Spleen (tissue), 11 donors: Measurements from ENCODE around the gene PANK4. TPM values are rescaled to one million over a fixed set of nuclear protein-coding genes. Genes with fewer than 3 reads are reported as not detected.
"Not testable (repeated sequence)": the region's sequence is repeated elsewhere in the genome, so short reads cannot be mapped to it uniquely, and the experiment has no call there.

Experiments used
- DNase-seq: peaks from one replicate; pipeline ENCODE4 v3.0.0-alpha.2; 2020
- H3K27ac ChIP-seq, 8 donors: fragments of 200-600 bp; sonication (generic) in 7 of 8; 1 replicate in 4 of 8; 2 replicates in 4 of 8; pipeline versions ENCODE4 v1.5.0 to v1.8.0; 2016 to 2021; ENCODE audit warnings: inconsistent platforms in 4 of 8, mild to moderate bottlenecking in 4 of 8, moderate library complexity in 1 of 8
- H3K27me3 ChIP-seq, 7 donors: fragments of 200-600 bp; sonication (generic) in 6 of 7; replicated peaks in 1 of 7; 1 replicate in 4 of 7; 2 replicates in 3 of 7; pipeline versions ENCODE4 v1.5.0 to v1.8.0; 2016 to 2021; ENCODE audit warnings: inconsistent platforms in 3 of 7, mild to moderate bottlenecking in 1 of 7
- H3K36me3 ChIP-seq, 6 donors: fragments of 200-600 bp; sonication (generic) in 5 of 6; 1 replicate in 4 of 6; 2 replicates in 2 of 6; pipeline versions ENCODE4 v1.5.0 to v1.8.0; 2016 to 2021; ENCODE audit warnings: inconsistent platforms in 2 of 6
- H3K4me1 ChIP-seq, 6 donors: fragments of 200-600 bp; sonication (generic) in 5 of 6; 1 replicate in 3 of 6; 2 replicates in 3 of 6; pipeline versions ENCODE4 v1.5.0 to v1.8.0; 2016 to 2021; ENCODE audit warnings: inconsistent platforms in 3 of 6
- H3K4me3 ChIP-seq, 8 donors: fragments of 200-600 bp; sonication (generic) in 7 of 8; 1 replicate in 4 of 8; 2 replicates in 4 of 8; pipeline versions ENCODE4 v1.5.0 to v1.8.0; 2016 to 2021; ENCODE audit warnings: inconsistent platforms in 4 of 8, mild to moderate bottlenecking in 4 of 8, moderate library complexity in 2 of 8
- H3K9me3 ChIP-seq, 8 donors: fragments of 200-600 bp; sonication (generic) in 7 of 8; 1 replicate in 4 of 8; 2 replicates in 4 of 8; pipeline versions ENCODE4 v1.5.0 to v1.8.0; 2016 to 2021; ENCODE audit warnings: inconsistent platforms in 4 of 8
- POLR2A ChIP-seq, 3 donors: fragments of 450-650 bp; IDR thresholded peaks; one replicate each; pipeline ENCODE4 v1.5.1; 2017; ENCODE audit warnings: antibody characterized with exemption in 3 of 3, mild to moderate bottlenecking in 1 of 3
- POLR2AphosphoS5 ChIP-seq, 3 donors: sonication (generic); formaldehyde crosslinking; IDR thresholded peaks; one replicate each; pipeline ENCODE4 v1.5.1; 2017; ENCODE audit warnings: antibody characterized with exemption in 3 of 3
- WGBS, 5 donors: extraction: QIAGEN DNeasy Blood & Tissue Kit in 3 of 5; methylation state at CpG; one replicate each; pipeline versions ENCODE4 v1.1.5 to v1.1.7; 2013 to 2018; 5-methylcytosine and 5-hydroxymethylcytosine counted together
- intact Hi-C: fragments of 100-400 bp; cut with DNase I; formaldehyde crosslinking; loops from one replicate; pipeline ENCODE4 v1.15.0; 2023; ENCODE audit warnings: low total_unique reads
- polyA plus RNA-seq, 3 donors: library from polyadenylated mRNA; stranded (reverse); fragments of 200-250 nt; gene quantifications; one replicate each; pipeline ENCODE4 v1.2.1, GENCODE V29; 2013
- total RNA-seq, 7 donors: library from RNA; depleted of rRNA in 3 of 7; stranded (reverse); fragments of >200 nt in 3 of 7; fragmentation: NEBNext Ultra II Directional in 4 of 7; extraction: Animal tissue kit (Norgen Biotek cat#: 25700) in 4 of 7; gene quantifications; one replicate each; pipeline versions ENCODE4 v1.1.0 to v1.2.1, GENCODE V29; 2016 to 2021
- donor health status: healthy with polysubstance abuse.
- donor health status: DM: no; HTN: no; CAD: no; lungs with moderate emphysema.
- donor health status: DM: no; HTN: no; CAD: no.
- donor health status: Bipolar disorder and iron deficiency.
- donor health status: healthy.
- donor health status: DM: no; HTN: no; CAD: no.
- donor health status: DM: yes; HTN: yes; CAD: no.

PANK4 gene
- total and polyA plus RNA-seq, 10 donors: 13.8 to 49.5 (median 42.9) TPM

DNA sequence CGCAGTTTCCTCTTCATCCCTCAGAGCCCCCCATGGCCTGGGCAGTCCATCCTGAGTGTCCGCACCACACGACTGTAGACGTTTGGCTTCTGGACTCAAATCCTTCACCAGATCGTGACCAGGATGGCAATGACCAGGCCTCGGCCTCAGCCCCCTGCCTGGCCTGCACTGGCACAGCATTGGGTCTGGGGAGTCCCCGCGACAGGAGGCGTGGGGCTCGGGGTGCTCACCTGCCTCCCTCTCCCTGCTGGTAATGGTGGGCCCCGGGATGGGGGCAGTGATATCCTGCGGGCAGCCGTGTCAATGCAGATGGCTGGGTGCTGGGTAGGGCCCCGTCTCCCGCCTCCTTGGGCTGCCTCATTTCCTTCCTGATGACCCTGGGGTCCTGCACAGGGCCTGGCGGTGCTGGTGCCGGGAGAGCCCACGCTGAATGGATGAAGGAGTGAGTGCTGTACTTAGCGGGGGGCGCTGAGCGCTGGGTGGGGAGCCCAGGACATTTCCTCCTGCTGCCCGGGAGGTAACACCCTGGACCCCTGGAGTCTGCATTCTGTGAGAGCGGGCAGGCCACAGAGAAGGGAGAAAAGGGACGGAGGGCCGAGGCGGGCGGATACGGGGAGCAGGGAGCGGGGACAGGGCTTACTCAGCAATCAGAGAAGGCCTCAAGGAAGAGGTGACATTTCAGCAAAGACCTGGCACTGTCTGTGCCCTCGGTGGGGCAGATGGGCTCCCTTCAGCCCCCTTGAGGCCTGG is 27.6 kb upstream of the PANK4 start:
- Histone ChIP-seq H3K4me3 (peak overlapping the region in 2 of 8 donors; percentile 71 to 95), H3K4me1 (peaks cover 45 to 81% (median 65%) of the 10 kb centered on the region in 6 donors)

DNA sequence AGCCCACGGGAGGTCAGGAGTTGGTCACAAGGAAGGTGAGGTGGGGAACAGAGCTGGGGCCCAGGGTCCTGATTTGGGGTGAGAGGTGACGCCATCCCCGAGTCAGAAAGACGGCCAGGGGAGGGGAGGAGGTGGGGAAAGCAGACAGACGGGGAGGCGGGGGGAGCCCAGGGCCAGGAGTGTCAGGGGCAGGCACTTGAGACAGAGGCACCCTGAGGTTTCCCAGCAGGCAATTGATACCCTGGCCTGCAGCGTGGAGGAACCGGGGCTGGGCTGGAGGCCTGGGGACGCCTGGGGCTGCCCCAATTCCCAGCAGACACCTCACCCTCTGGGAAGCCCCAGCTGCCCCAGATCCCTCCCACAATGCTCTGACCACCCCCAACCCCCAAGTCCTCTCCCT is 26.7 kb upstream of the PANK4 start:
- DNase-seq, H3K36me3 ChIP-seq, H3K9me3 ChIP-seq, H3K27ac ChIP-seq, H3K27me3 ChIP-seq, H3K4me3 ChIP-seq, intact Hi-C loops: not testable (repeated sequence)
- 54 to 88% (median 65%) methylated on average over 7 to 8 of the region's 9 CpGs for WGBS, 5 donors
- peaks cover 42 to 81% (median 65%) of the 10 kb centered on the region in 6 donors for H3K4me1 ChIP-seq

More for the DNA sequence above, 27.6 kb upstream of the PANK4 start:
- Histone ChIP-seq H3K27ac (peak overlapping the region in 6 of 8 donors; percentile 96 to 99 (median 98)), H3K27me3 (no peaks in the 10 kb centered on the region), H3K36me3 (peaks cover 0 to 16% (median 13%) of the 10 kb centered on the region in 6 donors), H3K9me3 (no peaks in the 10 kb centered on the region)
- intact Hi-C loops: no loop called here
- 61 to 77% (median 66%) methylated on average over 21 to 30 of the region's 30 CpGs for WGBS, 5 donors
- TF ChIP-seq POLR2AphosphoS5 (IDR thresholded peaks at IDR 0.05): peak in 2 of 3 donors; percentile 59
- no peak for TF ChIP-seq POLR2A (IDR thresholded peaks at IDR 0.05)
- DNase-seq: no peak

DNA sequence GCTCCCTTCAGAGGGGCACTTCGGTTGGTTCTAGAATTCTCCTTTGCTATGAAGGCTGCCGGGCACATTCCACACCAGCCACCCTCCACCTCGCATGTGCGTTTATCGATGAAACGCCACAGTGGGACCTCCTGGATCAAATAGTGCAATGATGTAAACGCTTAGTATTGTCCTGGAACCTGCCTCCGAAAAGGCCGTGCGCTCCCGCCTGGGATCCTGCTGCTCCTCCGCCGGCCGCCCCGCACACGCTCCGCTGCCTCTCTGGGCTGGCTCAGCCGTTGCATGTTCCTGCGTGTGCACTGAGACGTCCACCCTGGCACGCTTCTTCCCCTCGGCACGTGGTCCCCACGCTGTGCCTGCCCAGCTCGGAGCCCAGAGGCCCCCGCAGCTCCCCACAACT is 25.8 kb upstream of the PANK4 start:
- no peak for DNase-seq
- Histone ChIP-seq H3K9me3 (no peaks in the 10 kb centered on the region), H3K4me1 (peaks cover 42 to 81% (median 65%) of the 10 kb centered on the region in 6 donors), H3K4me3 (no peak overlapping the region), H3K36me3 (no peaks in the 10 kb centered on the region), H3K27ac (peak overlapping the region in 2 of 8 donors; percentile 99), H3K27me3 (no peaks in the 10 kb centered on the region)
- intact Hi-C loops: no loop called here
- TF ChIP-seq POLR2AphosphoS5 (IDR thresholded peaks at IDR 0.05) (peak in 2 of 3 donors; percentile 31 to 52), POLR2A (IDR thresholded peaks at IDR 0.05) (no peak)
- WGBS, 5 donors: 89 to 96% (median 95%) methylated on average over 19 to 26 of the region's 26 CpGs

- not testable (repeated sequence) for H3K4me3 ChIP-seq
- peaks cover 43 to 81% (median 68%) of the 10 kb centered on the region in 6 donors for H3K4me1 ChIP-seq
These were observed 25.1 kb upstream of the PANK4 start for GRCh38 chr1:2551544-2551943.

GRCh38 chr1:2550309-2550861 is 24.0 kb upstream of the PANK4 start:
- DNase-seq: peak; percentile 82
- H3K9me3 ChIP-seq, intact Hi-C loops, H3K27me3 ChIP-seq, H3K36me3 ChIP-seq: not testable (repeated sequence)
- 37 to 57% (median 55%) methylated on average over 8 to 12 of the region's 12 CpGs for WGBS, 5 donors
- Histone ChIP-seq H3K4me3 (peak overlapping the region in 1 of 8 donors; percentile 92), H3K4me1 (peaks cover 40 to 86% (median 71%) of the 10 kb centered on the region in 6 donors), H3K27ac (peak overlapping the region in 7 of 8 donors; percentile 13 to 99 (median 98))
- TF ChIP-seq POLR2AphosphoS5 (IDR thresholded peaks at IDR 0.05): peak in 1 of 3 donors; percentile 3

More at GRCh38 chr1:2551544-2551943, 25.1 kb upstream of the PANK4 start:
- 71 to 87% (median 80%) methylated on average over 9 of the region's 9 CpGs for WGBS, 5 donors
- intact Hi-C loops, H3K9me3 ChIP-seq, DNase-seq, H3K27me3 ChIP-seq, H3K36me3 ChIP-seq: not testable (repeated sequence)
- H3K27ac ChIP-seq: peak overlapping the region in 5 of 8 donors; percentile 36 to 99 (median 98)

DNA sequence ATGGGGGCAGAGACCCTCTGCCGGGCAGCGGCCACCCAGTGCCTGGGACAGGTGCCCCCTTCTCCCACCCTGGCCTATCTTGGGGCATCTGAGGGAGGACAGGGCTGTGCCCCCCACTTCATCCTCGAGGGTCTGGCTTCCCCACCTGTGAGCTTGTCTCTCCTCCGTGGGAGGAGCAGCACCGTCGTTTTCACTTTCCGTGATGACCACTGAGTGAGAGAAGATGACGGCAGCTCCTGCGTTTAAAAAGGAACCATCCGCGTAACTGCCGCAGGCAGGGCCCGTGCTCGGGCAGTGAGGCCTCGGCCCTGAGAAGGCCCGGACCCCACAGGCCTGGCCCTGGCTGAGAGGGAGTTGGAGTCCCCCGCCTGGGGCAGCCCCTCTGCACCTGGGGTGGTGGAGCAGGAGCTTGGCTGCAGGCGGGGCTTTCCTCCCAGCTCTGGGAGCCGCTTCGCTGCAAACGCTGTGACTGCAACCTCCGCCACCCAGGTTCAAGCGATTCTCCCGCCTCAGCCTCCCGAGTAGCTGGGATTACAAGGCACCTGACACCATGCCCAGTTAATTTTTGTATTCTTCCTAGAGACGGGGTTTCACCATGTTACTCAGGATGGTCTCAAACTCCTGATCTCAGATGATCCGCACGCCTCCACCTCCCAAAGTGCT is 23.1 kb upstream of the PANK4 start:
- H3K27me3 ChIP-seq, H3K9me3 ChIP-seq, H3K36me3 ChIP-seq: not testable (repeated sequence)
- H3K27ac ChIP-seq: peak overlapping the region; percentile 92 to 99 (median 98)
- peaks cover 34 to 86% (median 68%) of the 10 kb centered on the region in 6 donors for H3K4me1 ChIP-seq
- intact Hi-C loops: loop anchor here (5.0 kb wide), 2 partner anchors 137 to 352 kb away; partner anchors contain the start of gene PEX10
- WGBS, 5 donors: 55 to 66% (median 61%) methylated on average over 17 to 27 of the region's 28 CpGs
- DNase-seq: peak; percentile 85
- H3K4me3 ChIP-seq: peak overlapping the region in 5 of 8 donors; percentile 59 to 93 (median 85)
